A673 (cell line): ENCODE measurements around the gene CCNB1. TPM values are rescaled to one million over a fixed set of nuclear protein-coding genes. Genes with fewer than 3 reads are reported as not detected.

Experiments used
- BruUV-seq: library from RNA; stranded (reverse); fragments of 400-500 nt; replicated peaks from 2 replicates; lab custom pipeline; 2021; lab: Mats Ljungman, UMichigan
- CTCF ChIA-PET: fragments of 300-600 bp; sonication (Branson Sonifier 250); formaldehyde crosslinking; loops from one replicate; lab custom pipeline; 2022; ENCODE audit warnings: antibody characterized with exemption; lab: Charles Lee
- POLR2A ChIA-PET: fragments of 300-600 bp; sonication (Branson Sonifier 250); formaldehyde crosslinking; loops from one replicate; lab custom pipeline; 2022; ENCODE audit warnings: antibody characterized with exemption; ENCODE audit not compliant: low non-redundant PET; lab: Charles Lee
- DNase-seq: peaks from one replicate; pipeline ENCODE4 v3.0.0-alpha.2; 2015; ENCODE audit warnings: low spot score
- H3K27ac ChIP-seq: fragments of 200-600 bp; sonication (generic); 2 replicates; pipeline ENCODE4 v1.5.1; 2016; ENCODE audit warnings: mixed run types, low read depth, mild to moderate bottlenecking, mixed read lengths, antibody characterized with exemption, low read length; ENCODE audit not compliant: poor library complexity, severe bottlenecking
- H3K27me3 ChIP-seq: fragments of 200-600 bp; sonication (generic); replicated peaks from 2 replicates; pipeline ENCODE4 v1.6.1; 2017; ENCODE audit warnings: mixed run types, low read depth, mild to moderate bottlenecking, mixed read lengths, antibody characterized with exemption, low read length; ENCODE audit not compliant: insufficient read depth, poor library complexity
- H3K36me3 ChIP-seq: fragments of 200-600 bp; sonication (generic); 2 replicates; pipeline ENCODE4 v1.6.1; 2016; ENCODE audit warnings: mixed run types, mild to moderate bottlenecking, mixed read lengths, antibody characterized with exemption, low read length; ENCODE audit not compliant: insufficient read depth, poor library complexity, severe bottlenecking
- H3K4me1 ChIP-seq: fragments of 200-600 bp; sonication (generic); 2 replicates; pipeline ENCODE4 v1.6.1; 2017; ENCODE audit warnings: mixed run types, mild to moderate bottlenecking, mixed read lengths, antibody characterized with exemption, low read length; ENCODE audit not compliant: insufficient read depth, poor library complexity, severe bottlenecking
- H3K4me3 ChIP-seq: fragments of 200-600 bp; sonication (generic); 2 replicates; pipeline ENCODE4 v1.5.1; 2016; ENCODE audit warnings: low read depth, mixed run types, mild to moderate bottlenecking, mixed read lengths, low read length; ENCODE audit not compliant: poor library complexity, severe bottlenecking
- H3K9me3 ChIP-seq: fragments of 200-600 bp; sonication (generic); 2 replicates; pipeline ENCODE4 v1.6.1; 2016; ENCODE audit warnings: mixed run types, low read depth, mild to moderate bottlenecking, mixed read lengths, antibody characterized with exemption, low read length; ENCODE audit not compliant: poor library complexity, severe bottlenecking
- EZH2 ChIP-seq: fragments of 200-600 bp; sonication (generic); IDR thresholded peaks from 2 replicates; pipeline ENCODE4 v1.6.1; 2017; ENCODE audit warnings: borderline replicate concordance, low read depth, mild to moderate bottlenecking, mixed read lengths, antibody characterized with exemption, low read length; ENCODE audit not compliant: poor library complexity, severe bottlenecking
- intact Hi-C: fragments of 100-400 bp; cut with micrococcal nuclease; formaldehyde crosslinking; loops from one replicate; pipeline ENCODE4 v1.10.0; 2022; ENCODE audit not compliant: unreplicated experiment
- total RNA-seq: library from RNA; stranded (reverse); gene quantifications from 2 replicates; pipeline ENCODE4 v1.2.3, GENCODE V29; 2021
- TF ChIP-seq, protein P1 (sequence below): fragments of 300-800, 200-600 bp; sonication (generic); conservative IDR thresholded peaks from 2 replicates; pipeline ENCODE4 v1.5.1; 2017; ENCODE audit warnings: low read depth, mild to moderate bottlenecking, antibody characterized with exemption, low read length, moderate library complexity, mixed read lengths

Gene CCNB1
- total RNA-seq, 1 experiment from 2014 or later: 444 TPM

DNA sequence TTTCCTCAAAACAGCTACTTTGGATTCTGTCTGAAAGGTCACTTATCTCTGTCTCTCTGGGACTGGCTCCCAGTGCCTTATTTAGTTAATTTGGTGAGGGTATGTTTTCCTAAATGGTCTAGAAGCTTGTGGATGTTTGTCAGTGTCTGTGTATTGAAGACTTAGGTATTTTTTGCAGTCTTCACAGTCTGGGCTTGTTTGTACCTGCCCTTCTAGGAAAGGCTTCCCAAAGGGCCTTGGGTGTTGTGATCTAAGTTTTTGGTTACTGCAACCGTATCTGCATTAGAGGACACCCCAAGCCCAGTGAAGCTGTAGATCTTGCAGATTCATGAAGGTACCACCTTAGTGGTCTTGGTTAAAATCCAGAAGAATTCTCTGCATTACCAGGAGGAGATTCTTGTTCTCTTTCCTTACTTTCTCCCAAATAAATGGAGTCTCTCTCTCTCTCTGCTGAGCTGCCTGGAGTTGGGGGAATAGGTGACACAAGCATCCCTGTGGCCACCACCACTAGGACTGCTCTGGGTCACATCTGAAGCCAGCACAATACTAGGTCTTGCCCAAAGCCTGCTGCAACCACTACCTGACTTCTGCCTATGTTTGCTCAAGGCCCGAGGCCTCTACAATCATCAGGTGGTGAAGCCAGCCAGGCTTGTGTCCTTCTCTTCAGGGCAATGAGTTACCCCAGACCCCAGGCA lies 17.8 kb upstream of the CCNB1 start:
- no peak for DNase-seq
- no TSS peak for BruUV-seq
- Histone ChIP-seq H3K36me3 (no peaks in the 10 kb centered on the region), H3K27me3 (no peaks in the 10 kb centered on the region), H3K4me1 (no peaks in the 10 kb centered on the region), H3K4me3 (no peak overlapping the region), H3K9me3 (no peaks in the 10 kb centered on the region), H3K27ac (no peak overlapping the region)
- ChIA-PET CTCF (no interaction called here), POLR2A (no interaction called here)
- intact Hi-C loops: no loop called here
- TF ChIP-seq, protein P1, sequence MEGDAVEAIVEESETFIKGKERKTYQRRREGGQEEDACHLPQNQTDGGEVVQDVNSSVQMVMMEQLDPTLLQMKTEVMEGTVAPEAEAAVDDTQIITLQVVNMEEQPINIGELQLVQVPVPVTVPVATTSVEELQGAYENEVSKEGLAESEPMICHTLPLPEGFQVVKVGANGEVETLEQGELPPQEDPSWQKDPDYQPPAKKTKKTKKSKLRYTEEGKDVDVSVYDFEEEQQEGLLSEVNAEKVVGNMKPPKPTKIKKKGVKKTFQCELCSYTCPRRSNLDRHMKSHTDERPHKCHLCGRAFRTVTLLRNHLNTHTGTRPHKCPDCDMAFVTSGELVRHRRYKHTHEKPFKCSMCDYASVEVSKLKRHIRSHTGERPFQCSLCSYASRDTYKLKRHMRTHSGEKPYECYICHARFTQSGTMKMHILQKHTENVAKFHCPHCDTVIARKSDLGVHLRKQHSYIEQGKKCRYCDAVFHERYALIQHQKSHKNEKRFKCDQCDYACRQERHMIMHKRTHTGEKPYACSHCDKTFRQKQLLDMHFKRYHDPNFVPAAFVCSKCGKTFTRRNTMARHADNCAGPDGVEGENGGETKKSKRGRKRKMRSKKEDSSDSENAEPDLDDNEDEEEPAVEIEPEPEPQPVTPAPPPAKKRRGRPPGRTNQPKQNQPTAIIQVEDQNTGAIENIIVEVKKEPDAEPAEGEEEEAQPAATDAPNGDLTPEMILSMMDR: no peak
- TF ChIP-seq EZH2: no peak

DNA sequence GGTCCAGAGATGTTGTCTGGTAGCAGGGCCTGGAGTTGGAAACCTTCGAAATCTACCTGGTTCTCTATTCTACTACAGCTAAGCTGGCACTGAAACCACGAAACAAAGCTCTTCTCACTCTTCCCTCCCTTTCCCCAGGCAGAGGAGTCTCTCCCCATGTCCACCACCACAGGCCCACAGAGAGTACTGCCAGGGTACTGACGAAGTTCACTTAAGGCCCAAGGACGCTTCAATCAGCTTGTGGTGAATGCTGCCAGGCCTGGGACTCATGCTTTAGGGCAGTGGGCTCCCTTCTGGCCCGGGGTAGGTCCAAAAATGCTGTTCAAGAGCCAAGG lies 17.3 kb upstream of the CCNB1 start:
- ChIA-PET CTCF (no interaction called here), POLR2A (no interaction called here)
- H3K27ac ChIP-seq: no peak overlapping the region
- no peak overlapping the region for H3K4me3 ChIP-seq
- H3K27me3 ChIP-seq: no peaks in the 10 kb centered on the region
- TF ChIP-seq, protein P1: no peak
- no peak for TF ChIP-seq EZH2
- DNase-seq: no peak
- intact Hi-C loops: no loop called here
- BruUV-seq: no TSS peak
- no peaks in the 10 kb centered on the region for H3K4me1 ChIP-seq
- H3K9me3 ChIP-seq: no peaks in the 10 kb centered on the region
- H3K36me3 ChIP-seq: no peaks in the 10 kb centered on the region

DNA sequence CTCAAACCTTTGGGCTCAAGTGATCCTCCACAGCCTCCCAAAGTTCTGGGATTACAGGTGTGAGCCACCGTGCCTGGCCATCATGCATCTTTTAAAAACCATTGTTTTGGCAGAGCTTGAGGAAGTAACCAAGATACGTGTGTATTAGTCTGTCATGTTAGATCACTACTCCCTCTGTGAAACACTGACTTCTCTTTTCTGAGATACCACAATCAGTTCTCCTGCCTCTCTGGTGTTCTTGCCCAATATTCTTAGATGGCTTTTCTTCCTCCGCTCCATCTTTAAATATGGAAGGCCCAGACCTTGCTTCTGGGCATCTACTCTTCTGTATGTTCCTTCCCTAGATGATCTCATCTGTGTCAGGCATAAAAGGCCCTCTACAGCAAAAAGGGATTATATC lies 14.2 kb upstream of the CCNB1 start:
- DNase-seq: no peak
- ChIA-PET CTCF (no interaction called here), POLR2A (no interaction called here)
- H3K27ac ChIP-seq: no peak overlapping the region
- no peaks in the 10 kb centered on the region for H3K27me3 ChIP-seq
- BruUV-seq: no TSS peak
- TF ChIP-seq, protein P1: no peak
- TF ChIP-seq EZH2: no peak
- no peaks in the 10 kb centered on the region for H3K4me1 ChIP-seq
- no peaks in the 10 kb centered on the region for H3K9me3 ChIP-seq
- intact Hi-C loops: no loop called here
- H3K4me3 ChIP-seq: no peak overlapping the region
- no peaks in the 10 kb centered on the region for H3K36me3 ChIP-seq
